K562 (cell line): Measurements from ENCODE around the gene CITED1. TPM values are rescaled to one million over a fixed set of nuclear protein-coding genes. Genes with fewer than 3 reads are reported as not detected.
A peak's percentile ranks its signal among the peaks of the same experiment; 100 is the strongest.

ENCODE experiments used
- ATF1 ChIP-seq, 2 experiments: fragments of 450-650 bp in 1 of 2; IDR thresholded peaks; 2 replicates each; pipeline ENCODE4 v1.6.1; 2016; ENCODE audit warnings: missing compliant biosample characterization in 1 of 2, missing genetic modification characterization in 1 of 2
- BDP1 ChIP-seq: IDR thresholded peaks from 3 replicates; pipeline ENCODE4 v1.6.1; 2011; ENCODE audit not compliant: insufficient read length, insufficient read depth
- CEBPB ChIP-seq: fragments of 450-650 bp; IDR thresholded peaks from 2 replicates; pipeline ENCODE4 v1.6.1; 2016; ENCODE audit warnings: missing genetic modification characterization, missing compliant biosample characterization
- CHD1 ChIP-seq: fragments of 200-600 bp; sonication (generic); IDR thresholded peaks from one replicate; pipeline ENCODE4 v1.6.1; 2012; ENCODE audit warnings: mild to moderate bottlenecking, moderate library complexity, low read length, inconsistent platforms
- CTBP1 ChIP-seq: fragments of 450-650 bp; IDR thresholded peaks from 2 replicates; pipeline ENCODE4 v1.6.1; 2016; ENCODE audit warnings: borderline replicate concordance
- CXXC5 ChIP-seq: fragments of 250-450 bp; sonication (Bioruptor Pico); IDR thresholded peaks from 2 replicates; pipeline ENCODE4 v1.8.0; 2022; ENCODE audit warnings: inconsistent platforms, mild to moderate bottlenecking, moderate library complexity
- JUN ChIP-seq, 2 experiments: sonication (generic) in 1 of 2; formaldehyde crosslinking in 1 of 2; IDR thresholded peaks; 2 replicates each; pipeline versions ENCODE4 v1.6.1 to v1.8.0; 2012 to 2022; ENCODE audit warnings: borderline replicate concordance in 2 of 2, mild to moderate bottlenecking in 2 of 2, improper control_type of control experiment in 1 of 2, low read depth in 1 of 2, low read length in 1 of 2, missing genetic modification reagents in 1 of 2
- KDM1A ChIP-seq, 2 experiments: fragments of 450-650 bp; IDR thresholded peaks; 2 replicates each; pipeline ENCODE4 v1.6.1; 2016; ENCODE audit warnings: mild to moderate bottlenecking in 2 of 2
- KHSRP ChIP-seq: fragments of 450-650 bp; IDR thresholded peaks from 2 replicates; pipeline ENCODE4 v1.6.1; 2017
- NEUROD1 ChIP-seq: fragments of 150-350 bp; IDR thresholded peaks from 2 replicates; pipeline ENCODE4 v1.6.1; 2014; ENCODE audit warnings: borderline replicate concordance, low read length, low read depth; ENCODE audit not compliant: partially characterized antibody
- NFXL1 ChIP-seq: fragments of 450-650 bp; formaldehyde crosslinking; IDR thresholded peaks from 2 replicates; pipeline ENCODE4 v1.4.0; 2021; ENCODE audit warnings: mild to moderate bottlenecking
- PKNOX1 ChIP-seq: fragments of 450-650 bp; IDR thresholded peaks from 2 replicates; pipeline ENCODE4 v1.6.1; 2016
- POLR2AphosphoS2 ChIP-seq: IDR thresholded peaks from 2 replicates; pipeline ENCODE4 v1.6.1; 2012; ENCODE audit warnings: low read length, improper control_type of control experiment
- POLR3A ChIP-seq: IDR thresholded peaks from 2 replicates; pipeline ENCODE4 v1.6.1; 2011; ENCODE audit warnings: borderline replicate concordance, mild to moderate bottlenecking, moderate library complexity; ENCODE audit not compliant: insufficient read length, insufficient read depth; ENCODE audit errors: extremely low read depth
- YBX1 ChIP-seq: fragments of 450-650 bp; IDR thresholded peaks from 2 replicates; pipeline ENCODE4 v1.7.1; 2016; ENCODE audit warnings: mild to moderate bottlenecking
- ZBTB34 ChIP-seq: fragments of 250-450 bp; sonication (Bioruptor Pico); IDR thresholded peaks from 2 replicates; pipeline ENCODE4 v1.8.0; 2021; ENCODE audit warnings: mild to moderate bottlenecking, moderate library complexity
- ZBTB7A ChIP-seq: IDR thresholded peaks from 2 replicates; pipeline ENCODE4 v1.6.1; 2011; ENCODE audit warnings: low read depth, mild to moderate bottlenecking, low read length, moderate library complexity, borderline replicate concordance; ENCODE audit not compliant: control insufficient read depth
- ZFPM2 ChIP-seq: fragments of 250-450 bp; sonication (Bioruptor Pico); IDR thresholded peaks from 2 replicates; pipeline ENCODE4 v1.5.1; 2022; ENCODE audit warnings: mild to moderate bottlenecking
- ZNF324 ChIP-seq: fragments of 250-450 bp; sonication (Bioruptor Pico); IDR thresholded peaks from 2 replicates; pipeline ENCODE4 v1.4.0; 2020; ENCODE audit warnings: mild to moderate bottlenecking
- ZNF41 ChIP-seq: fragments of 250-450 bp; sonication (Bioruptor Pico); conservative IDR thresholded peaks from 2 replicates; pipeline ENCODE4 v1.4.0; 2020; ENCODE audit warnings: mild to moderate bottlenecking
- ZNF445 ChIP-seq: fragments of 250-450 bp; sonication (Bioruptor Pico); IDR thresholded peaks from 2 replicates; pipeline ENCODE4 v1.4.0; 2020; ENCODE audit warnings: low read depth, mild to moderate bottlenecking, moderate library complexity
- polyA plus RNA-seq, 8 experiments: library from polyadenylated mRNA; depleted of rRNA in 4 of 8; stranded (reverse) in 5 of 8; unstranded in 3 of 8; fragments of >200 nt; fragmentation: Nextera tagmentation in 2 of 8; fragmentation: Illumina TruSeq in 1 of 8; extraction: Ambion mirVana in 2 of 8; extraction: Trizol in 1 of 8; gene quantifications; 2 replicates each; pipeline versions ENCODE4 v1.2.1 to v1.2.3, GENCODE V29; 2011 to 2014; ENCODE audit warnings: inconsistent platforms in 1 of 8, missing spikeins in 1 of 8
- total RNA-seq, 7 experiments: library from RNA; depleted of rRNA in 6 of 7; stranded (reverse); fragments of >200 nt in 6 of 7; fragmentation: Illumina TruSeq in 2 of 7; extraction: Trizol in 2 of 7; gene quantifications; 2 replicates each; pipeline versions ENCODE4 v1.2.1 to v1.2.3, GENCODE V29; 2011 to 2021; ENCODE audit warnings: low replicate concordance in 1 of 7
- TF ChIP-seq, protein P1 (sequence below): sonication (generic); formaldehyde crosslinking; IDR thresholded peaks from 2 replicates; pipeline ENCODE4 v1.8.0; 2023; ENCODE audit warnings: mild to moderate bottlenecking, missing genetic modification reagents

The CITED1 gene
- total and polyA plus RNA-seq, 9 of the 15 experiments (the other 6 are each of a cell fraction or from before 2014, with no cell fraction given): 0.56 to 5.8 (median 4.2) TPM

DNA sequence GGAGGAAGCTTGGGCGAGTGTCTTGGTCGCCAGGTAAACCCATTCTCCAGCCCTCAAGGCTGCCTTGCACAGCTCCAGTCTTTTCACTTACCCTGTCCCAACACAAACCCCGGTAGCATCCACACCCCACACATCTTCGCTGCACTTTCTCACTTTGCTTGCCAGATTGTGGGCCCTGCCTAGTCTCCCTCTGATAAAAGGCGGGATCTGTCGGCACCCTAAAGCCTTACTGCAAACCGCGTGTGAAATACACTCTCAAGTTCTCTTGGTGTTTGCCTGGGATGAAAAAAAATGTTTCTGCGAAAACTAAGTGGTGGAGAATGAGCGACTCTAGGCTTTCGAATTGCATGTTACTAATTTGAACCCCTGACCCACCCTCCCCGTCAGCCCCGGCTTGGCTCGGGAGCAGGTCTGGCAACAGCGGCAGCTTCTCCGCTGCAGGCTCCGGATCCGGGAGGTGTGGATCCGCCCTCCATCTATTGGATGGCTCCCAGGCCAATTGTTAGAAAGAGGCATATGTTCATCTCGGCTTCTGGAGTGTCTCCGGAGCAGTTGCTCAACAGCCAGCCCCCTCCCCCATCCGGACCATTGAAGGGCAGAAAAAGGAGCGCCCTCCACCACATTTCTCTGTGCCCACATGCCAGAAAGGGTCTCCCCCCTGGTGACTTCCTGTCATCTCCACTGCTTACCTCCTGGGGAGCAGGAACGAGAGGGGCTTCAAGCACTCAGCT lies 3.0 kb upstream of the CITED1 start (continued):
- TF ChIP-seq NEUROD1 (peak; percentile 93), POLR2AphosphoS2 (no peak), ATF1 (CRISPR knock-in tag; IDR thresholded peaks at IDR 0.05) (no peak), ATF1 (tag; IDR thresholded peaks at IDR 0.05) (peak; percentile 33; the same call in 1 of the 2 replicates), ZBTB7A (0 out of 2 replicates have a peak, but pooled peaks have one; percentile 29), CXXC5 (CRISPR knock-in tag) (peak; percentile 37; the same call in 1 of the 2 replicates), ZNF445 (CRISPR knock-in tag) (no peak), YBX1 (no peak), PKNOX1 (no peak), CHD1 (no peak), KDM1A (IDR thresholded peaks at IDR 0.05) (peak in 1 of 2 experiments; percentile 40; a peak in 1 of 4 replicates), ZNF41 (CRISPR knock-in tag) (no peak), ZNF324 (CRISPR knock-in tag) (no peak), CEBPB (tag) (peak; percentile 93), KHSRP (no peak), ZBTB34 (CRISPR knock-in tag) (no peak), BDP1 (no peak), JUN (IDR thresholded peaks at IDR 0.05; ENCODE audit: borderline replicate concordance, low read depth, low read length) (no peak), JUN (CRISPR knock-in tag; IDR thresholded peaks at IDR 0.05; ENCODE audit: borderline replicate concordance) (no peak), NFXL1 (CRISPR knock-in tag) (no peak), ZFPM2 (CRISPR knock-in tag) (no peak), CTBP1 (peak; percentile 29; the same call in 1 of the 2 replicates), POLR3A (no peak)
- TF ChIP-seq, protein P1, sequence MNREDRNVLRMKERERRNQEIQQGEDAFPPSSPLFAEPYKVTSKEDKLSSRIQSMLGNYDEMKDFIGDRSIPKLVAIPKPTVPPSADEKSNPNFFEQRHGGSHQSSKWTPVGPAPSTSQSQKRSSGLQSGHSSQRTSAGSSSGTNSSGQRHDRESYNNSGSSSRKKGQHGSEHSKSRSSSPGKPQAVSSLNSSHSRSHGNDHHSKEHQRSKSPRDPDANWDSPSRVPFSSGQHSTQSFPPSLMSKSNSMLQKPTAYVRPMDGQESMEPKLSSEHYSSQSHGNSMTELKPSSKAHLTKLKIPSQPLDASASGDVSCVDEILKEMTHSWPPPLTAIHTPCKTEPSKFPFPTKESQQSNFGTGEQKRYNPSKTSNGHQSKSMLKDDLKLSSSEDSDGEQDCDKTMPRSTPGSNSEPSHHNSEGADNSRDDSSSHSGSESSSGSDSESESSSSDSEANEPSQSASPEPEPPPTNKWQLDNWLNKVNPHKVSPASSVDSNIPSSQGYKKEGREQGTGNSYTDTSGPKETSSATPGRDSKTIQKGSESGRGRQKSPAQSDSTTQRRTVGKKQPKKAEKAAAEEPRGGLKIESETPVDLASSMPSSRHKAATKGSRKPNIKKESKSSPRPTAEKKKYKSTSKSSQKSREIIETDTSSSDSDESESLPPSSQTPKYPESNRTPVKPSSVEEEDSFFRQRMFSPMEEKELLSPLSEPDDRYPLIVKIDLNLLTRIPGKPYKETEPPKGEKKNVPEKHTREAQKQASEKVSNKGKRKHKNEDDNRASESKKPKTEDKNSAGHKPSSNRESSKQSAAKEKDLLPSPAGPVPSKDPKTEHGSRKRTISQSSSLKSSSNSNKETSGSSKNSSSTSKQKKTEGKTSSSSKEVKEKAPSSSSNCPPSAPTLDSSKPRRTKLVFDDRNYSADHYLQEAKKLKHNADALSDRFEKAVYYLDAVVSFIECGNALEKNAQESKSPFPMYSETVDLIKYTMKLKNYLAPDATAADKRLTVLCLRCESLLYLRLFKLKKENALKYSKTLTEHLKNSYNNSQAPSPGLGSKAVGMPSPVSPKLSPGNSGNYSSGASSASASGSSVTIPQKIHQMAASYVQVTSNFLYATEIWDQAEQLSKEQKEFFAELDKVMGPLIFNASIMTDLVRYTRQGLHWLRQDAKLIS (CRISPR knock-in tag): no peak
